GM19372 (cell line): ENCODE measurements around the gene ZBTB12.
"Not testable (repeated sequence)": the region's sequence is repeated elsewhere in the genome, so short reads cannot be mapped to it uniquely, and the experiment has no call there.

Experiments used
- ATAC-seq: cut with Tn5 transposase; IDR thresholded peaks from one replicate; pipeline ENCODE4 v1.9.1; 2021; ENCODE audit warnings: mild to moderate bottlenecking, low read depth, moderate library complexity; ENCODE audit not compliant: unreplicated experiment

Gene ZBTB12

DNA sequence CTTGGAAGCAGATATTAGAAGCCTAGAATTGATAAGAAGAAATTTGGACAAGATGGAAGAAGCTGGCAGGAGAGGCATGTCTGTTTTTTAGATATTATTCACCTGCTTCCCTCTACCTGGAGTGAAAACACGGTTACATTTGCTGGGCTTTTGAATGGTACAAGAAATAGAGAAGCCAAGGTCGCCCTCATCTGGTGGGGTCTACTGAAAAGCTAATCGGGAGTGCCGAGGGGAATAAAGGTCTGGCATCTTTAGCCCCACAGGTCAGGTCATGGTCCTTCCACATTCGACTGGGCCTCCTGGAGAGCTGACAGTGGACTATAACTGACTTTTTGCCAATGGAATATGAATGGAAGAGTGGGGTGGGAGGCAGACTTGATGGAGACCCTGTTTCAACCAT, 21.1 kb upstream of the ZBTB12 start:
- ATAC-seq, result no peak

DNA sequence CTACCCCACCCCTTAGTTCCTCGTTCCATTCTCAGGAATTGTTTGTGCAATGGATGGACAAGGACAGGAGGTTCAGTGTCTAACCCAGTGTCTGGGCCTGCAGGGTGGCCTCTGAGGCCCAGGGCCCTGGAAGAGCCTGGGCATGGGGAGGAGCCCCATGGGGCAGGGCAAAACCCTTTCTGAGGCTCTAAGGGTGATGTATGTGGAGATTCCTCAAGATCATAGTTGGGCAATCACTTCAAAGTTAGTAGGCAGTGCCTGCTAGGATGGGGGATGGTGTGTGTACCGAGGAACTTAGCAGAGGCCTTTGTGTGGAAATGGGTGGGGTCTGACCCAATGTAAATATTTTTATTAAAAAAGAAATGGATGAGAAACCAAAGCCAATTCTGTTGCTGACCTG, 18.9 kb upstream of the ZBTB12 start:
- no peak for ATAC-seq

DNA sequence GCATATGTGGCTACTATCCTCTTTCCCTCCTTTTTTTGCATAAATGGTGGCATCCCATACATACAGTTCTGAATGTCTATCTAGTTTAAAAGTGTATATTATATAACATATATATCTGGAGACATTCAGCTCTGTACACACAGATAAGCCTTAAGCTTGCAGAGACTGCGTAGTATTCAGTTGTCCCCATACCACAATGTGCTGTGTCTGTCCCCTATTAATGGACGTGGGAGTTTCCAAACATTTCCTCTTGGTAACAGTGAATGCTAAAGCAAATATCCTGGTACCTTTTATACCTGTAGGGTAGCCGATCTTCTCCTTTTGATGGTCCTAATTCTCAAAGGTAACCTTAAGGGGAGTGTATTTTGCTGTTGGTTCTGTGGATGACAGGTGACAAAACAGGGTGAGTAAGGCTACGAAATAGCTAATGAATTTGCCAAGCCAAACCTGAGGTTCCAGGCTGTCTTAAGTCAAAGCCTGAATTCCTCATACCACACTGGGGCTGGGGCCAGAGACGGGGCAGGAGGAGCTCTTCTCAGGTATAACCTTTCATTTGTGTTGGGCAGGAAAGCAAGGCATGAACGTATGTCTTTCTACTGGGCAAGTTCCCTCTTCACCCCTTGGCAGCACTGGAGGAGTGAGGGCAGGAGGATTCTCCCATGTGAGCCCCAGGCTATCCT, 17.9 kb upstream of the ZBTB12 start:
- no peak for ATAC-seq

DNA sequence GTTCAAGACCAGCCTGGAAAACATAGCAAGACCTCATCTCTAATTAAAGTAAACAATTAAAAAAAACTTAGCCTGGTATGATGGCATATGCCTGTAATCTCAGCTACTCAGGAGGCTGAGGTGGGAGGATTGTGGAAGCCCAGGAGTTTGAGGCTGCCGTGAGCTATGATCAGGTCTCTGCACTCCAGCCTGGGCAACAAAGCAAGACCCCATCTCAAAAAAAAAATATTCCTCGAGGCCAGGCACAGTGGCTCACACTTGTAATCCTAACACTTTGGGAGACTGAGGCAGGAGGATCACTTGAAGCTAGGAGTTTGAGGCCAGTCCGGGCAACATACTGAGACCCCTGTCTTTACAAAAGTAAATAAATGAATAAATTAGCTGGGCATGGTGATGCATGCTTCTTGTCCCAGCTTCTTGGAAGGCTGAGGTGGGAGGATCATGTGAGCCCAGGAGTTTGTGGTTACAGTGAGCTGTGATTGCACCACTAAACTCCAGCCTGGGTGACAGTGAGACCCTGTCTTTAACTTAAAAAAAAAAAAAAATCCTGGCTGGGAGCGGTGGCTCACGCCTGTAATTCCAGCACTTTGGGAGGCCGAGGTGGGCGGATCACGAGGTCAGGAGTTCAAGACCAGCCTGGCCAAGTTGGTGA, 16.3 kb upstream of the ZBTB12 start:
- ATAC-seq, result no peak

DNA sequence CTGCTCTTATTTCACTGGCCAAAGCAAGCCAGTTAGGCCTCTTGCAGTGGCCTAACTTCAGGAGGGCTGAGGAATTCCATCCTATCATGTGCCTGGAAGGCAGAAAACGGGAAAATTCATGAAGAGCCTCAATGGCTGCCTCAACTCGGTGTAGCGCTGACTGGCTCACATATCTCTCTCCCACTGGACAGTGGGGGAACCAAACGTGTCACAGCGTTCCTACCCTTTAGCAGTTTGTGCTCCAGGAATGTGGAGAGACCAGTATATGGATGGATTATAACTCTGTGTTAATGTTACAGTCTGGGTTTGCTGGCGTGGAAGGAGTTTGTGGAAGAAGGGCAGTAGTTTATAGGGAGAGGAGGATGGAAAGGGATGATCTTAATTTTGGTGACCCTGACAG, 13.9 kb upstream of the ZBTB12 start:
- ATAC-seq, result no peak

DNA sequence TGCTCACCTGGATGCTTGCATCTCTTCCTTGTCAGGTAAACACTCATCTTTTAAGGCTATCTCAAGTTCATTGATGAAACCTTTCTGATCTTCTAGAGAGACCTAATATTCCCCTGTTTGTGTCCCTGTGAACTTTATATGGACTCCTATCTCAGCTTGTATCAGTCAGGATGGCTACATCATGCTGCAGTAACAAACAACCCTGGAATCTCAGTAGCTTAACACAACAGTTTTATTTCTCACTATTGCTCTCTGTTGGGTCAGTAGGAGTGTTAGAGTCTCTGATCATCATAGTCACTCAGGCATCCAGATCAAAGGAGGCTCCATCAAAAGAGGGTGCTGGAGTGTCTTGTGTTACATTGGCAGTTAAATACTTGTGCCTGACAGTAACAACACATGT, 13.5 kb upstream of the ZBTB12 start:
- ATAC-seq, result no peak

DNA sequence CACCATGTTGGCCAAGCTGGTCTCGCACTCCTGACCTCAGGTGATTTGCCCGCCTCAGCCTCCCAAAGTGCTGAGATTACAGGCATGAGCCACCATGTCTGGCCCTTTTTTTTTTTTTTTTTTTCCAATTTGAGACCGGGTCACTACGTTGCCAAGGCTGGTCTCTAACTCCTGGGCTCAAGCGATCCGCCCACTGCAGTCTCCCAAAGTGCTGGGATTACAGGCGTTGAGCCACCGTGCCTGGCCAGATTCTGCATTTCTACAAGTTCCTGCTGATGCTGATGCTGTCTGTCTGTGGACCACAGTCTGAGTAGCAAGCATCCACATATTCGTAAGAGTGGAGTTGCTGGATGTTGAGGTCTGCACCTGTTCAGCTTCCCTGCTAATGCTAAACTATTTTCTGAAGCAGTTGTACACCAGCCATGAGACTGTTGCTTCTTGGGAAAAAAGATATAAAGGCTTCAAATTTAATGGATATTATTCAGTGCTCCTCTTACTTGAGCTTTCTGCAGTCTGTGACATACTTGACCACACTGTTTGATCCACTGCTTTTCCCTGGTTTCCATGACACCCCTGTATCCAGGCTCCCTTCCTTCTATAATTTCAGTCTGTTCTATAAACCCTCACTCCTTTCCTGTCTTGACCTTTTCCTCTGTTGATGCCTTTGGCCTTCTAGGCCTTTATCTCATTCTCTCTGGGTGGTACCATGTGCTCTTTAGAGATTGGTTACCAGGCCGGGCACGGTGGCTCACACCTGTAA, 10.1 kb upstream of the ZBTB12 start:
- no peak for ATAC-seq

DNA sequence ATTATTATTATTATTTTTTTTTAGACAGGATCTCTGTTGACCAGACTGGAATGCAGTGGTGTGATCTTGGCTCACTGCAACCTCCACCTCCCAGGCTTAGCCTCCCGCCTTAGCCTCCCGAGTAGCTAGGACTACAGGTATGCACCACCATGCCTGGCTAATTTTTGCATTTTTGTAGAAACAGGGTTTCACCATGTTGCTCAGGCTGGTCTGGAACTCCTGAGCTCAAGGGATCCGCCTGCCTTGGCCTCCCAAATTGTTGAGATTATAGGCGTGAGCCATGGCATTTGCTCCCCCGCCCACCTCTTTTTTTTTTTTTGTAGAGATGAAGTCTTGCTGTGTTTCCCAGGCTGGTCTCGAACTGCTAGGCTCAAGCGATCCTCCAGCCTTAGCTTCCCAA, 7.4 kb upstream of the ZBTB12 start:
- ATAC-seq, result not testable (repeated sequence)

DNA sequence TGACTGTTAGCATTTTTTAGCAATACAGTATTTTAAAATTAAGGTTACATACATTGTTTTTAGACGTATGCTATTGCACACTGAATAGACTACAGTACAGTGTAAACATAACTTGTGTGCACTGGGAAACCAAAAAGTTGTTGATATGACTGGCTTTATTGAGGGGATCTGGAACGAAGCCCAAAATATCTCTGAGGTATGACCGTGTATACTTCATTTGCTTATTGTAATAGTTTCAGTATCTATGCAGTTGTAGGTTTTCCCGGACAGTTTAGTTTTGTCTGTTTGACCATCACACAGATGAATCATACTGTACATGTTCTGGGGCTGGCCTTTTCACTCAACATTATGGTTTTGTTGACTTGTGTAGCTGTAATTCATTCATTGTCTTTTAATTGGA, 6.9 kb upstream of the ZBTB12 start:
- ATAC-seq, result no peak

DNA sequence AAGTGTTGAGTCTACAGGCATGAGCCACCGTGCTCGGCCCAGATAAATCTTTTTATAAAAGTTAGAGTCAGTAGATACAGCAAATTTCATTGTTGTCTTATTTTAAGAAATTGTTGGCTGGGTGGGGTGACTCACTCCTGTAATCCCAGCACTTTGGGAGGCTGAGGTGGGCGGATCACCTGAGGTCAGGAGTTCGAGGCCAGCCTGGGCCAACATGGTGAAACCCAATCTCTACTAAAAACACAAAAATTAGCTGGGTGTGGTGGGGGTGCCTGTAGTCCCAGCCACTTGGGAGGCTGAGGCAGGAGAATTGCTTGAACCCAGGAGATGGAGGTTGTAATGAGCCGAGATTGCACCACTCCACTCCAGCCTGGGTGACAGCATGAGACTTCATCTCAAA, 6.4 kb upstream of the ZBTB12 start:
- ATAC-seq, result not testable (repeated sequence)

DNA sequence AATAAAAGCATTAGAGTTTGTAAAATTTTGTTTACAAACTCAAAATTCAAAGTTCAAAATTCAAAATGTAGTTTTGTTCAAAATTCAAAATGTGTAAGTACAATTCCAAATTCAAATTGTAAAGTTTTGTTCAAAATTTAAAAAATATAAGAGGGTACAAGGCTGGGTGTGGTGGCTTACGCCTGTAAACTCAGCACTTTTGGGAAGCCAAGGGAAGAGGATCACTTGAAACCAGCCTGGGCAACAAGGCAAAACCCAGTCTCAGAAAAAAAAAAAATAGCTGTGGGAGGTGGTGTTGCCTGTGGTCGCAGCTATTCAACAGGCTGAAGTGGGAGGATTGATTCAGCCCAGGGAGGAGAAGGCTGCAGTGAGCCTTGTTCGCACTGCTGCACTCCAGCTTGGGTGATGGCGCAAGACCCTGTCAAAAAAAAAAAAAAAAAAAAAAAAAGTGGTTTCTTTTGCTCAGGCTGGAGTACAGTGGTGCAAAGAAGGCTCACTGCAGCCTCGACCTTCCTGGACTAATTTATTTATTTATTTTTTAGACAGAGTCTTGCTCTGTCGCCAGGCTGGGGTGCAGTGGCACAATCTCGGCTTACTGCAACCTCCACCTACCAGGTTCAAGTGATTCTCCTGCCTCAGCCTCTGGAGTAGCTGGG, 5.4 kb upstream of the ZBTB12 start:
- no peak for ATAC-seq

DNA sequence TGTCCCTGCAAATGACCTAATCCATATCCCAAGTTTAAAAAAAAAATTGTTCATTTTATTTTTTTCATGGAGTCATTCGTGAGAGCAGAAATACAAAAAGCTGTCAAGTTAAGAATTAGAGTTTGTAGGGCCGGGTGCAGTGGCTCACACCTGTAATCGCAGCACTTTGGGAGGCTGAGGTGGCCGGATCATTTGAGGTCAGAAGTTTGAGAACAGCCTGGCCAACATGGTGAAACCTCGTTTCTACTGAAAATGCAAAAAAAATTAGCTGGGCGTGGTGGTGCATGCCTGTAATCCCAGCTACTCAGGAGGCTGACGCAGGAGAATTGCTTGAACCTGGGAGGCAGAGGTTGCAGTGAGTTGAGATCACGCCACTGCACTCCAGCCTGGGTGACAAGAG, 4.8 kb upstream of the ZBTB12 start:
- ATAC-seq, result not testable (repeated sequence)

DNA sequence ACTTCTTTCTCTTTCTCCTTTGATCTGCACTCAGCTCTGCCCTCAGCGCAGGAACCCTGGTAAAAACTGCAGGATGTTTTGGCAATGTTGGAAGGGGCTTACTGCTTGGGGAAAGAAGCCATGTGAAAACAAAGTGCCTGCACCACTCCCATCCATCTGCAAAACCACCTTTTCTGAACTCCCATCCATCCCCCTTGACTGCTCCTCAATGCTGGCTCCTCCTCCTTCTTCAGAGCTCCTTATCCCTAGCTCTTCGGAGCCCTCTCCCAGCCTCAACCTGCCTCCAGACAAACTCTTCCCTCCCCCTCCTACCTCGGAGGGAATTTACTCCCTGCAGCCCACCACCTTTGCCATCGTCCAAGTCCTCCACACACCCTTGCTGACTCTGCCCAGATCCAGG, 4.2 kb upstream of the ZBTB12 start:
- no peak for ATAC-seq

DNA sequence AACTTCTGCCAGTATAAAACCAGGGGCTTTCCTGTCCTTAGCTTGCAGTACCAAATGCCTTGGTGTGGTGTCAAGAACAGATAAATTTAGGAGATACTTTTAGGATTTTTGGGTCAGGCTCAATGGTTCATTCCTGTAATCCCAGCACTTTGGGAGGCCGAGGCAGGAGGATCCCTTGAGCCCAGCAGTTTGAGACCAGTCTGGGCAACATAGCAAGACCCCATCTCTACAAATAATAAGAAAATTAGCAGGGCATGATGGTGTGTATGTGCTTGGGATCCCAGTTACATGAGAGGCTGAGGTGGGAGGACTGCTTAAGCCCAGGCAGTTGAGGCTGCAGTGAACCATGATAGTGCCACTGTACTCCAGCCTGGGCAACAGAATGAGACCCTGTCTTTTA, 3.2 kb upstream of the ZBTB12 start:
- no peak for ATAC-seq

DNA sequence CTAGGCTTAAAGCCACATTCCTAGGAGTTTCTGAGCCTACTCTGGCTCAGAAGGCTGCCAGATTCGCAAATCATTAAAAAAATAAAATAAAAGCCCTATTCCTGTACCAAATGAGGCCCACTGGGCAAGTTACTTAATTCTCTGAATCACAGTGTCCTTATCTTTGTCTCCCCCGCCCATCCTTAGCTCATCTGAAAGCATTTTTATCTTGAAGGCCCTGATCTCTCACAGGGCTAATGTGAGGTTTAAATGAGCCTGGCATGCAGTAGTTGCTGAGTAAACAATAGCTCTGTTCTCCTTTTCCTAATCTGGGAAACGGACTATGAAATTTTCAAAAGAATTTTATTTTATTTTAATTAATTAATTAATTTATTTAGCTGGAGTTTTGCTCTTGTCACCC, 2.1 kb upstream of the ZBTB12 start:
- no peak for ATAC-seq

DNA sequence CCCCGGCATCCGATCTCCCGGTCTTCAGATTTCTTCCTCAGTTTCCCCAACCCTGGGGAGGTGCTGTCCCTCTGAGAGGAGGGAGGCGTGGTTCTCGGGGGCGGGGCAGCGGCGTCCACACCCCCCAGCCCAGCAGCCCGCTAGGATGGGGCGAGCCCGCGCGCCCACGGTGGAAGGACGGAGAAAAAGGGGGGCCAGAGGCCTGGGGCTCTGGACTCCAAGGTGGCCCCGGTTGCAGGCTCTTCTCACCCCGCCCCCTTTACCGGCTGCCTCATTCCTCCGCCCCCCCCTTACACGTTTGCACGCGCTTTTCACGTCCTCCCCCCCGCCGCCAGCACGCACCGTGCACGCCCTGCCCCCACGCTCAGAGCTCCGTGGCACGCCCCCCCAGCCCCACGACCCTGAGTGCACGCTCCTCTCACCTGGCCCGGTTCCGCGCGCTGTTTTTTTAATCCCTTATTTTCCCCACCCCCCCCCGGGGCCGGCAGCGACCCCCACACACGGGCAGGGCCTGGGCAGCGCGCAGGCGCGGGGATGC, 402 bp downstream of the ZBTB12 start:
- ATAC-seq, result no peak

DNA sequence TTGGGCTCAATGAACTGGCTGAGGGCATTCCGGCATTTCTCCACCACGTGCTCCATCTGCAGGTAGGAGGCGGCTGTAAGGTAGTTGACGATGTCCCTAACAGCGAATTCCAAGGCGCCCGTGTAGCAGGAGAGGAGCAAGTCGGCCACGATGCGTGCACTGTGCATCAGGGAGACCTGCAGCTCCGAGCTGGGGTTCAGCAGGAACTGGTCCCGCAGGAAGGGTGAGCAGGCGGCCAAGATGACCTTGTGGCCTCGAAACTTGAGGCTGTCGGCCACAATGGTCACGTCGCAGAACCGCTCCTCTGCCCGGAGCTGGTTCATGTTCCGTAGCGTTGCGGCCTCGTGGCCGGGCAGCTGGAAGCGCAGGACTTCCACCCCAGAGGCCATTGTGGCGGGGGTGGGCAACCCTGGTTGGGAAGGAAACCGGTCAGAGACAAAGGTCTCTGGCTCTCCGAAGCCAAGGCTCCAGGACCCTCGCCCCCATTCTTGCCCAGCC, 920 bp downstream of the ZBTB12 start:
- no peak for ATAC-seq

DNA sequence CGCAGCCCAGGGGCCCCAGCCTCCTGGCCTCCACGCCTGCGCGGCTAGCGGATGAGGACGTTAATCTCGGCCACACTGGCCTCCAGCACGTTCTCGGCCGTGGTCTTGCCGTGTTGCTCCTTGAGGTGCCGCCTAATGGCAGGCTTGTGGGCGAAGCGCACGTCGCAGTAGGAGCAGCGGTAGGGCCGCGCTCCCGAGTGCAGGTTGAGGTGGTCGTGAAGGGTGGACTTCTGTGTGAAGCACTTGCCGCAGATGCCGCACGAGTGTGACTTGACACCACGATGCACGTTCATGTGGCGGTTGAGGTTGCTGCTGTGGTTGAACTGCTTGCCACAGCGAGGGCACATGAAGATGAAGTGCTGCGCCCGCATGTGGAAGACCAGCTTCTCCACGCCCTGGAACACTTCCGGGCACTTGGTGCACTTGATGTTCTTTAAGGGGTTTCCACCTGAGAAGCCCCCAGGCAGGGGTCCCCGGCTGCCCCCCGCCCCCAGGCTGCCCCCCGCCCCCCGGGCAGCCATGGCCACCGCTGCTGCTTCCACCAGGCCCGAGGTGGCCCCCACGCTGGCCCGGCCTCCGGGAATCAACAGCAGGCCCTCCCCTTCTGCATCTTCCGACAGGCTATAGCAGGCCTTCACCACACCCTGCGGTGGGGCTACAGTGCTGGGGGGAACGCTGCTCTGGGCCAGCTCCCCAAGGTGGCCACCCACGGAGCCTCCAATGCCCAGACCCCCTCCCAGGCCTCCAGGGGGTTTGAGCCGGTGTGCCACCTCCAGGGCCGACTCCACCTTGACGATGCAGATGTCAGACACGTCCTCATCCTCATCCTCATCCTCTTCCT, 1.8 kb downstream of the ZBTB12 start:
- ATAC-seq, result no peak

DNA sequence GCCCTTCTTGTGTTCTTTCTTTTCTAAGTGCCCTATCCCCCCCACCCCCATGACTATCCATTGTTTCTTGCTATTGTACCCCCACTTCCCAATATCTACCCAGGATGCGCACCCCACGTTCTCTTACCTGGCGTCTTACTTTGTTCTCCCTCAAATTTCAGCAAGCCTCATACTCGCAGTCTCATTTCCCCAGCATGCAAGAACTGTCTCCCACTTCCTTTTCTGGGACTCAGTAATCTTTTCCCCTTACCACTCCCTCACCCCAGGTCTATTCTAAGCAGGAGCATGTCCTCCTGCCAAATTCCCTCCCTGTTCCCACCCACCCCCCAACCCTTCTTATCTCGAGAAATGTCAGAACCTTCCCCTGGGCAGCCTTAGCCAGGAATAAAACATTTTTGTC, 2.7 kb downstream of the ZBTB12 start:
- ATAC-seq, result no peak
